SK-N-SH treated with all-trans-retinoic acid at 6 μM for 48 hours (cell line): ENCODE data around the gene NSRP1.

ENCODE experiments used
- ARNTL ChIP-seq: fragments of 450-650 bp; formaldehyde crosslinking; IDR thresholded peaks from 2 replicates; pipeline ENCODE4 v1.5.0; 2020; ENCODE audit warnings: low read depth, mild to moderate bottlenecking, moderate library complexity, borderline replicate concordance
- CREB5 ChIP-seq: fragments of 250-450 bp; sonication (Bioruptor Pico); IDR thresholded peaks from 2 replicates; pipeline ENCODE4 v1.5.1; 2020; ENCODE audit warnings: low read depth, mild to moderate bottlenecking, moderate library complexity
- PATZ1 ChIP-seq: fragments of 250-450 bp; sonication (Bioruptor Pico); IDR thresholded peaks from 2 replicates; pipeline ENCODE4 v1.8.0; 2020; ENCODE audit warnings: mild to moderate bottlenecking, moderate library complexity, borderline replicate concordance
- RARB ChIP-seq: fragments of 250-450 bp; sonication (Bioruptor Pico); IDR thresholded peaks from 2 replicates; pipeline ENCODE4 v1.8.0; 2021; ENCODE audit warnings: mild to moderate bottlenecking, moderate library complexity
- TCF4 ChIP-seq: fragments of 250-450 bp; sonication (Bioruptor Pico); IDR thresholded peaks from 2 replicates; pipeline ENCODE4 v1.8.0; 2021; ENCODE audit warnings: mild to moderate bottlenecking, moderate library complexity, borderline replicate concordance
- ZFP3 ChIP-seq: fragments of 250-450 bp; sonication (Bioruptor Pico); IDR thresholded peaks from 2 replicates; pipeline ENCODE4 v1.5.0; 2020; ENCODE audit warnings: mild to moderate bottlenecking, moderate library complexity
- ZFP30 ChIP-seq: fragments of 450-650 bp; formaldehyde crosslinking; IDR thresholded peaks from 2 replicates; pipeline ENCODE4 v1.5.0; 2022; ENCODE audit warnings: mild to moderate bottlenecking, moderate library complexity
- ZNF70 ChIP-seq: fragments of 450-650 bp; formaldehyde crosslinking; IDR thresholded peaks from 2 replicates; pipeline ENCODE4 v1.5.0; 2020; ENCODE audit warnings: mild to moderate bottlenecking, moderate library complexity
- ZNF8 ChIP-seq: fragments of 450-650 bp; formaldehyde crosslinking; IDR thresholded peaks from 2 replicates; pipeline ENCODE4 v1.5.0; 2020; ENCODE audit warnings: mild to moderate bottlenecking, moderate library complexity

GRCh38 chr17:30113213-30113612, 3.4 kb upstream of the NSRP1 start:
- TF ChIP-seq ZNF8 (CRISPR knock-in tag), result no peak
- TF ChIP-seq RARB (CRISPR knock-in tag), result no peak
- TF ChIP-seq ARNTL (CRISPR knock-in tag), result no peak
- no peak for TF ChIP-seq CREB5
- no peak for TF ChIP-seq PATZ1 (CRISPR knock-in tag)
- TF ChIP-seq ZNF70 (CRISPR knock-in tag), result no peak
- TF ChIP-seq TCF4 (CRISPR knock-in tag), result no peak
- TF ChIP-seq ZFP30 (CRISPR knock-in tag), result no peak
- no peak for TF ChIP-seq ZFP3
